Endothelial cell of umbilical vein (primary cell): ENCODE measurements around the gene COX5B. TPM values are rescaled to one million over a fixed set of nuclear protein-coding genes. Genes with fewer than 3 reads are reported as not detected.

Source experiments
- BruUV-seq: library from RNA; stranded (reverse); fragments of 400-500 nt; replicated peaks from 2 replicates; lab custom pipeline; 2021; lab: Mats Ljungman, UMichigan
- CTCF ChIA-PET: fragments of 300-600, 350-600 bp; sonication (Branson Sonifier 250); formaldehyde crosslinking; loops from one replicate; lab custom pipeline; 2021; ENCODE audit warnings: antibody characterized with exemption, inconsistent platforms; lab: Charles Lee
- POLR2A ChIA-PET: fragments of 300-600, 350-600 bp; sonication (Branson Sonifier 250); formaldehyde crosslinking; loops from one replicate; lab custom pipeline; 2021; ENCODE audit warnings: antibody characterized with exemption, inconsistent platforms; lab: Charles Lee
- DNase-seq: peaks from one replicate; pipeline ENCODE4 v3.0.0-alpha.2; 2011; ENCODE audit warnings: low read depth, low spot score
- FAIRE-seq: peaks from 2 replicates; lab custom pipeline; 2011; peaks lifted over from hg19 to GRCh38; lab: Jason Lieb, UNC
- H2AFZ ChIP-seq: 2 replicates; pipeline ENCODE4 v1.6.0; 2012; ENCODE audit warnings: low read depth, low read length, control low read depth, inconsistent platforms
- H3K27ac ChIP-seq: 2 replicates; pipeline ENCODE4 v1.5.1; 2011; ENCODE audit warnings: low read depth, mild to moderate bottlenecking, control low read depth, low read length, moderate library complexity; ENCODE audit not compliant: insufficient read depth
- H3K27me3 ChIP-seq, 2 experiments: 2 replicates each; pipeline versions ENCODE4 v1.6.0 to v1.6.1; 2011; ENCODE audit warnings: low read length in 2 of 2, mixed read lengths in 1 of 2; ENCODE audit not compliant: control insufficient read depth in 2 of 2, insufficient read depth in 2 of 2
- H3K36me3 ChIP-seq, 2 experiments: 2 replicates in 1 of 2; 3 replicates in 1 of 2; pipeline ENCODE4 v1.5.1; 2011; ENCODE audit warnings: low read length in 2 of 2, mild to moderate bottlenecking in 1 of 2, moderate library complexity in 1 of 2; ENCODE audit not compliant: control insufficient read depth in 2 of 2, insufficient read depth in 2 of 2; ENCODE audit errors: extremely low read depth in 1 of 2
- H3K4me1 ChIP-seq: 3 replicates; pipeline ENCODE4 v1.5.1; 2011; ENCODE audit warnings: mild to moderate bottlenecking, low read length; ENCODE audit not compliant: control insufficient read depth, insufficient read depth; ENCODE audit errors: extremely low read depth
- H3K4me2 ChIP-seq: 2 replicates; pipeline ENCODE4 v1.6.1; 2011; ENCODE audit warnings: low read length, control low read depth, mixed read lengths; ENCODE audit not compliant: insufficient read depth
- H3K4me3 ChIP-seq, 3 experiments: fragments of 200-600 bp in 1 of 3; sonication (generic), shearing (Covaris generic) in 1 of 3; replicated peaks in 1 of 3; 2 replicates each; pipeline ENCODE4 v1.5.1; 2011 to 2016; ENCODE audit warnings: control low read depth in 3 of 3, low read length in 3 of 3, mild to moderate bottlenecking in 2 of 3, inconsistent platforms in 1 of 3, low read depth in 1 of 3, moderate library complexity in 1 of 3; ENCODE audit not compliant: insufficient read depth in 1 of 3
- H3K79me2 ChIP-seq: 2 replicates; pipeline ENCODE4 v1.6.0; 2012; ENCODE audit warnings: low read length, inconsistent platforms; ENCODE audit not compliant: control insufficient read depth, insufficient read depth
- H3K9ac ChIP-seq: replicated peaks from 2 replicates; pipeline ENCODE3; 2011; ENCODE audit warnings: low read length, control low read depth; ENCODE audit not compliant: insufficient read depth; ENCODE audit errors: extremely low read depth
- H3K9me1 ChIP-seq: replicated peaks from 3 replicates; pipeline ENCODE4 v1.6.0; 2011; ENCODE audit warnings: mild to moderate bottlenecking, low read length; ENCODE audit not compliant: control insufficient read depth, insufficient read depth; ENCODE audit errors: extremely low read depth
- H3K9me3 ChIP-seq: replicated peaks from 2 replicates; pipeline ENCODE4 v1.5.1; 2012; ENCODE audit warnings: low read length, inconsistent platforms; ENCODE audit not compliant: control insufficient read depth, insufficient read depth
- H4K20me1 ChIP-seq: replicated peaks from 2 replicates; pipeline ENCODE3; 2011; ENCODE audit warnings: mild to moderate bottlenecking, low read length; ENCODE audit not compliant: control insufficient read depth, insufficient read depth; ENCODE audit errors: extremely low read depth
- EZH2 ChIP-seq: IDR thresholded peaks from 2 replicates; pipeline ENCODE4 v1.6.1; 2012; ENCODE audit warnings: borderline replicate concordance, low read depth, mild to moderate bottlenecking, moderate library complexity, low read length, inconsistent platforms; ENCODE audit not compliant: severe bottlenecking
- FOS ChIP-seq: IDR thresholded peaks from 2 replicates; pipeline ENCODE4 v1.6.1; 2011; ENCODE audit warnings: mild to moderate bottlenecking, low read length, moderate library complexity, borderline replicate concordance; ENCODE audit not compliant: insufficient read depth
- GATA2 ChIP-seq: IDR thresholded peaks from 2 replicates; pipeline ENCODE4 v1.7.0; 2011; ENCODE audit warnings: low read depth, mild to moderate bottlenecking, moderate library complexity, mixed read lengths, low read length; ENCODE audit not compliant: insufficient read length, insufficient read depth
- JUN ChIP-seq: IDR thresholded peaks from 2 replicates; pipeline ENCODE4 v1.6.1; 2011; ENCODE audit warnings: borderline replicate concordance, low read depth; ENCODE audit not compliant: insufficient read length, insufficient read depth
- MAX ChIP-seq: IDR thresholded peaks from 2 replicates; pipeline ENCODE4 v1.6.1; 2011; ENCODE audit not compliant: insufficient read depth, insufficient read length
- MYC ChIP-seq: IDR thresholded peaks from one replicate; pipeline ENCODE4 v1.6.1; 2011; ENCODE audit warnings: mild to moderate bottlenecking, low read depth, low read length
- POLR2A ChIP-seq: IDR thresholded peaks from 2 replicates; pipeline ENCODE4 v1.6.1; 2012; ENCODE audit warnings: low read depth, mild to moderate bottlenecking, control low read depth, low read length
- POLR2AphosphoS5 ChIP-seq: IDR thresholded peaks from 2 replicates; pipeline ENCODE4 v1.6.1; 2012; ENCODE audit warnings: low read depth, mild to moderate bottlenecking, control low read depth, low read length, moderate library complexity; ENCODE audit not compliant: insufficient read depth
- dilution Hi-C: fragments of 300-500 bp; cut with MboI; formaldehyde crosslinking; loops from one replicate; pipeline ENCODE4 v1.15.0; 2019; ENCODE audit warnings: low sequenced_read_pairs; ENCODE audit not compliant: extremely low pct_ligation_motif_present
- intact Hi-C: fragments of 100-400 bp; cut with micrococcal nuclease; formaldehyde crosslinking; loops from one replicate; pipeline ENCODE4 v1.10.0; 2022
- polyA plus RNA-seq, 4 experiments: library from polyadenylated mRNA; depleted of rRNA in 3 of 4; stranded (reverse) in 3 of 4; unstranded in 1 of 4; fragments of >200 nt; gene quantifications; 2 replicates each; pipeline versions ENCODE4 v1.2.1 to v1.2.3, GENCODE V29; 2011 to 2012; ENCODE audit warnings: missing spikeins in 1 of 4
- total RNA-seq: library from RNA; stranded (reverse); gene quantifications from 2 replicates; pipeline ENCODE4 v1.2.3, GENCODE V29; 2021
- TF ChIP-seq, protein P1 (sequence below), 2 donors: IDR thresholded peaks; 1 replicate in 1 of 2; 2 replicates in 1 of 2; pipeline ENCODE4 v1.5.1; 2011; ENCODE audit warnings: low read length in 2 of 2, mild to moderate bottlenecking in 2 of 2, moderate library complexity in 2 of 2, control low read depth in 1 of 2, inconsistent platforms in 1 of 2, low read depth in 1 of 2; ENCODE audit not compliant: insufficient read depth in 1 of 2; ENCODE audit errors: extremely low read depth in 1 of 2

COX5B gene
- total and polyA plus RNA-seq, 2 donors (not counting 3 experiments of a cell fraction or from before 2014, with no cell fraction given), result 167 to 329 TPM

- H3K4me2 ChIP-seq, result peak within 1 kb of the TSS; percentile 79
- peak within 1 kb of the TSS; percentile 65 to 83 (median 78) for H3K4me3 ChIP-seq
- H3K27ac ChIP-seq, result peak within 1 kb of the TSS; percentile 85
- H3K36me3 ChIP-seq, result no peaks in the 10 kb centered on the region
- peak within 1 kb of the TSS; percentile 95 for H3K9ac ChIP-seq
- BruUV-seq, result no TSS peak
- ChIA-PET CTCF (interaction anchor here (0.8 to 6.3 kb wide), 16 partner anchors 9 to 721 kb away, joined by 3 to 126 read pairs (median 4); partner anchors contain the start of gene COX5B), POLR2A (interaction anchor here (0.5 to 3.9 kb wide), 7 partner anchors 13 to 189 kb away, joined by 3 to 38 read pairs (median 4); partner anchors contain the start of gene COX5B)
- no peaks in the 10 kb centered on the region for H3K27me3 ChIP-seq
- H3K9me3 ChIP-seq, result no peaks in the 10 kb centered on the region
- no peaks in the 10 kb centered on the region for H4K20me1 ChIP-seq
- peak within 1 kb of the TSS; percentile 78 for H2AFZ ChIP-seq
- peaks cover 13% of the 10 kb centered on the region for H3K79me2 ChIP-seq
- peaks cover 18% of the 10 kb centered on the region for H3K4me1 ChIP-seq
- peak; percentile 9 for TF ChIP-seq MAX
- TF ChIP-seq FOS, result peak; percentile 14
- TF ChIP-seq EZH2, result no peak
- TF ChIP-seq JUN, result peak; percentile 44
- TF ChIP-seq MYC, result no peak
- TF ChIP-seq POLR2AphosphoS5, result peak; percentile 56
- TF ChIP-seq, protein P1, sequence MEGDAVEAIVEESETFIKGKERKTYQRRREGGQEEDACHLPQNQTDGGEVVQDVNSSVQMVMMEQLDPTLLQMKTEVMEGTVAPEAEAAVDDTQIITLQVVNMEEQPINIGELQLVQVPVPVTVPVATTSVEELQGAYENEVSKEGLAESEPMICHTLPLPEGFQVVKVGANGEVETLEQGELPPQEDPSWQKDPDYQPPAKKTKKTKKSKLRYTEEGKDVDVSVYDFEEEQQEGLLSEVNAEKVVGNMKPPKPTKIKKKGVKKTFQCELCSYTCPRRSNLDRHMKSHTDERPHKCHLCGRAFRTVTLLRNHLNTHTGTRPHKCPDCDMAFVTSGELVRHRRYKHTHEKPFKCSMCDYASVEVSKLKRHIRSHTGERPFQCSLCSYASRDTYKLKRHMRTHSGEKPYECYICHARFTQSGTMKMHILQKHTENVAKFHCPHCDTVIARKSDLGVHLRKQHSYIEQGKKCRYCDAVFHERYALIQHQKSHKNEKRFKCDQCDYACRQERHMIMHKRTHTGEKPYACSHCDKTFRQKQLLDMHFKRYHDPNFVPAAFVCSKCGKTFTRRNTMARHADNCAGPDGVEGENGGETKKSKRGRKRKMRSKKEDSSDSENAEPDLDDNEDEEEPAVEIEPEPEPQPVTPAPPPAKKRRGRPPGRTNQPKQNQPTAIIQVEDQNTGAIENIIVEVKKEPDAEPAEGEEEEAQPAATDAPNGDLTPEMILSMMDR (IDR thresholded peaks at IDR 0.05; ENCODE audit: extremely low read depth in 1 of 2, insufficient read depth in 1 of 2, low read depth in 1 of 2, low read length in 2 of 2), result peak; percentile 55 to 56
- no peak for TF ChIP-seq GATA2
- TF ChIP-seq POLR2A, result peak; percentile 38
- H3K9me1 ChIP-seq, result no peaks in the 10 kb centered on the region
- dilution Hi-C loops (no loop called here), intact Hi-C loops (loop anchor here (1.0 kb wide), 3 partner anchors 18 to 74 kb away; partner anchors contain the start of gene COX5B)
- FAIRE-seq, result peak; percentile 99
- DNase-seq, result peak; percentile 99
Observed at GRCh38 chr2:97663962-97664635, 18.2 kb downstream of the COX5B start, which contains the start of gene ACTR1B. TSS of gene ACTR1B (minus strand) at chr2:97664044. CDS start at chr2:97663890, 154 bp downstream.
